Activated T-cell treated with anti-CD3 and anti-CD28 coated beads for 48 hours (primary cell): ENCODE measurements around the gene ZMYND10.
A peak's percentile ranks its signal among the peaks of the same experiment; 100 is the strongest.

Experiments used
- DNase-seq: peaks from one replicate; pipeline ENCODE4 v3.0.0-alpha.2; 2020; ENCODE audit warnings: low read depth

Gene ZMYND10

GRCh38 chr3:50345586-50346234 lies at the start of gene ZMYND10:
Gene ZMYND10 (minus strand): TSS chr3:50345732. CDS start chr3:50345579, 153 bp downstream.
- DNase-seq, result peak; percentile 78

GRCh38 chr3:50393061-50393460 lies 47.5 kb upstream of the ZMYND10 start:
- DNase-seq, result no peak

DNA sequence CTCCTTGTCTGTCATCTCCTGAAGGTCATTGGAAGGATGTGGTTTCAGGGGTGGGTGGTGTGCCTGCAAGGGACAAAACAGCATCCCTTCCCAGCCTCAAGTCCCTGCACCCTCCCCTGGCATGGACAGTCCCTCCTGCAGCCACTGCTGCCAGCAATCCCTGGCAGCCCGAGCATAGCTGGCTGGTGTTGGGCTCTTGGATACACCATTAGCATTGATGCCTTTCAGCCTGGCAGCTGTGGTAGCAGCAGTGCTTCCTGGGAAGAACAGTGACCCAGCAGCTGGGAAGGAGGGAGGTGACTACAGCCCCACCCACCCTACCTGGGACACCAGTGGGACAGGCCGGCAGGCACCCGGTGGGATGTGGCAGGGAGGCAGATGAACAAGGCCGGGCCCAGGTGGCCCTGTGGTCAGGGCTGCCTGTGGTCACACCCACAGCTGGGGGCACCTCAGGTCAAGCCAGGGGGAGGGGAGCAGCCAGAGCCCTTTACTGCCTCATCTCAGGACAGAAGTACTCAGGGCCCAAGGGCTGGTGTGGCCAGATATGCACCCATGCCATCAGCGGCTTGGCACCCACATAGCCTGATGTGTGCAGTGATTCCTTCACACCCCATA lies 46.7 kb upstream of the ZMYND10 start:
- no peak for DNase-seq

DNA sequence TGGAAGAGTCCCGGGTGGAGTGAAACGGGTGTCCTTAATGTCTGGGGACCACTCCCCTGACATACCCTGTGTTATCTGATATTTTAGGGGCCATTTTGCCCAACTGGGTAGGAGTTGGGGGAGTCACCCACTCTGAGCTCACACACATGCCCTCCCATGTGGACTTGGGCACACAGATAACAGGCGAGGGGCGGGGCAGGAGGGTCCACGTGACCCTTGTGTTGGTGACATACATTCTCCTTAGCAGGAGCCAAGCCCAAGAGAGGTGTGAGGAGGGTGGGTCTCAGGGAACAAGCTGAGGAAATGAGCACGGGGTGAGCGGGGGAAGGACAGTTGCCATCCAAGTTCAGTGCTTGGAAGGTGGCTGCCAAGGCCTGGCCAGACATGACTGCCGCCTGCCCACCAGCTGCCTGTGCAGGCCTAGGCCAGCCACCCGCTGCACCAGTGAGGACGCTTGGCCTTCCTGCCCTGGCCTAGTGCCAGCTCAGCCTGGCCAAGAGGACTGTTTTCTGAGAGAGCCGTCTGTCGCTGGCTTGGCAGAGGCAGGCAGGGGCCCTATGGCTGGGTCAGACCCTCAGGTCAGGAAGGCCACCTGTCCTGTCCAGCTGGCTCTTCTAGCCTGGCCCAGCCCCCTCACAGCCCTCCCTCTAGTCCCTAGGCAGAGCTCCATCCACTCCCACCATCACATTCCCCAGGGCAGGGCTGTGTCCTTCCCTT lies 45.1 kb upstream of the ZMYND10 start:
- no peak for DNase-seq

DNA sequence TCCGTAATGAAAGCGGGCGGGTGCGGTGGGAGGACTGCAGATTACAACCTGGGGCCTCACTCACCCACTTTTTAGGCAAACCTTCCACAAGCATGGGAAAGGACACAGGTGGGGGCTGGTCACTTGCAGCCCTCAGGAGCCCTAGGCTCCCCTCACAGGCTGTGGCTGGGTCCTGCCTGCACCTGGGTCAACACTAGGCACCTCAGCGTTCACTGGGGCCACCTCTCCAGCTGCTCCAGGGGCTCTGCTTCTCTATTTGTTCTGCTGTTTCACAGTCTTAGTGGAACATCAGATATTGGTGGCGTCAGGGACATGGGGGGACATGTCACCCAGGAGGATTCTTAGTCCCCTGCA lies 43.9 kb upstream of the ZMYND10 start:
- no peak for DNase-seq

GRCh38 chr3:50388720-50389413 lies 43.3 kb upstream of the ZMYND10 start:
- no peak for DNase-seq

- DNase-seq, result no peak
Measured at GRCh38 chr3:50388016-50388719, 42.6 kb upstream of the ZMYND10 start.

DNA sequence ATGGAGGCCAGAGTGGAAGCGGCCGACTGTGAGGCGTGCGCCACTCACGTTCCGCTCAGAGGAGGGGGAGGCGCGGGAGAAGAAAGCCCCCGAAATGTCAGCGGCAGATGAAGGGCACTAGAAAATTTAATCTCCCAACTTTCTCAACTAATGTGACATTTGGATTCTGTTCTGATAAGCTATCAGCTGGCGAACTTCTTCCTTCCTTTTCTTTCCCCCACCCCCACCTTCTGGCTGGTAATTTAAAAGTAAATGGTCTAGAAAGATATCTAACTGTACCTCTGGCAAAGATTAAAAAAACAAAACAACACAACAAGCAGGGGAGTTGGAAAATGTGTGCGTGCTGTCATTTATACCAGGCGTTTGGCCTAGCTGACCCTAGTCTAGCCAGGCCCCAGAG lies 40.2 kb upstream of the ZMYND10 start:
- DNase-seq, result no peak

- DNase-seq, result no peak
Measured at GRCh38 chr3:50383750-50384149, 38.2 kb upstream of the ZMYND10 start.

DNA sequence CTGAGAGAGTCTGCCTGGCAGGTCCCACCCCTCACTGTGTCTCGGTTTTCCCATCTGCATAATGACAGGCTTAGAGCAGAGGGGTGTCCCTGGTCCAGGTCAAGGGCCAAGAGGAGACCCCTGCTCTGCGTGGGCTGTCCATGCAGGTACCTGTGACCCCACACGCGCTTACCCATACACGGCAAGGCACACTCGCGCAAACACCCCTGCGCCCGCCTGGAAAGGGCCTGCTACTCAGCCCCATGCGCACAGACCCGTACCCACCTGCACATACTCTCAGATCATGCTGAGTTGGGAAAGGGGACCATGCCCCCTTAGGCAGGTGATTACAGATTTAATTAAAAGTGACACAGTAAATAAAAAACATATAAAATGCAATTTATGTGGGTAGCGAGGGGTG lies 37.2 kb upstream of the ZMYND10 start:
- DNase-seq, result no peak

DNA sequence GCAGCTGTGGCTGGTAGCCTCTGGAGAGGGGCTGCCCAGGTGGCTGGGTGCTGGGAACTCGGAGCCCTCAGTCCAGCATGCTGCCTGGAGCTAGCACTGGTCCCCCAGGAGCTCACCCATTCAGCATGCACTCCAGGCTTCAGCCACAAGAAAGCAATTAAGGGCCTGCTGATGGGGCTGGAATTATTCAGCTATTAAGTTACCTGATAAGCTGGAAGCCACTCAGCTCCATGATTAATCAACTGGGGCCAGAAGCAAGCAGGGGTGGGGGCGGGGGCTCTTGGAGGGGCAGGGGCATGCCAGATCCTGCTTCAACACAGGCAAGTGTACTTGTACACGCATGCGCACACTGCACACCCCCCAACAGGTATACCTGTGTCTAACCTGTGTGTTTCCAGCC lies 35.9 kb upstream of the ZMYND10 start:
- DNase-seq, result no peak

- no peak for DNase-seq
Measured at GRCh38 chr3:50380405-50381085, 35.0 kb upstream of the ZMYND10 start.

- no peak for DNase-seq
Measured at GRCh38 chr3:50378757-50379156, 33.2 kb upstream of the ZMYND10 start.

DNA sequence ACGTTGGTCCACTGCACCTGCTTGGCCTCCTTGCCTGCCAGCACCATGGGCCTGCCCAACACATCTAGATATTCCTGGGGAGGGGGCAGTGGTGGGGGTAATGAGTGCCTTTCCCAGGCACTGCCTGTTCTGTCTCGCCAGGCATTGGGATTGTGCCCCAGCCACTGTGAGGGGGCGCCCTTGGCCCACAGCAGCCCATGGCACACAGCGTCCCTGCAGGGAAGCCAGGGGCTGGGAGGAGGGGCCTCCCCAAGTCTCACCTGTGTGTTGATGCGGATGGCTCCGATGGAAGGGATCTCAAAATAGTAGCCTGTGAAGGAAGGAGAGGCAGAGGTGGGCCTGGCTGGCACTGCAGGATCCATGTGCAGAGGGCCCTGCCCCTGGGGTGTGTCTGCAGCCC lies 32.5 kb upstream of the ZMYND10 start:
- no peak for DNase-seq

DNA sequence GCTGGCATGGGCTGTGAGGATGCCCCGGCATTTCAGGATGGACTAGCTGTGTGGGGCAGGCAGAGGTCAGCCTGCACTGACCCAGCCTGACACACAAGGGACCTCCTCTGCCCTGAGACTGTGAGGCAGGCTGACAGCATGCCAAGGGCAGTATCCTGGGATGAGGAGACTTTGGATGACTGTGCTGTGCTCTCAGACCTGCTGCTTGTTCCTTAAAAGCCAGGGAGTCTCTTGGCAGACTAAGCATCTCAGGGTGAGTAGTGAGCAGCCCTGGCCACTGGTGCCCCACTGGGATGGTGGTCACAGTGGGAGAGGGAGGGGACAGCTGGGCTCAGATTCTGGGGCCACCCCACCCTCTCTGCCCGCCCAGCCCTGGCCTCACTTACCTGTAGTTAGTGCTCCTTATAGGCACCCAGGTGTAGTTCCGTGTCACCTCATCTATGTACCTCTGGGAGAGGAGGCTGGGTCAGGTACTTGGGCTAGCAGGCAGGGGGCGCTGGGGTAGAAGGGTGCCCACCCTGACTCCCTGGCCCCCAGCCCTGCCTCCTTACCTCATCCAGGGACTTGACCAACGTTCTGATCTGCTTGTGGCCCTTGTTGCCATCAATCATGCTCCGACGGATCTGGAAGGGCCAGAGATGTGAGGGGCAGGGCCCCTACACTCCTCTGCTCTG lies 29.9 kb upstream of the ZMYND10 start:
- no peak for DNase-seq

- no peak for DNase-seq
Measured at GRCh38 chr3:50374363-50375257, 29.1 kb upstream of the ZMYND10 start.

DNA sequence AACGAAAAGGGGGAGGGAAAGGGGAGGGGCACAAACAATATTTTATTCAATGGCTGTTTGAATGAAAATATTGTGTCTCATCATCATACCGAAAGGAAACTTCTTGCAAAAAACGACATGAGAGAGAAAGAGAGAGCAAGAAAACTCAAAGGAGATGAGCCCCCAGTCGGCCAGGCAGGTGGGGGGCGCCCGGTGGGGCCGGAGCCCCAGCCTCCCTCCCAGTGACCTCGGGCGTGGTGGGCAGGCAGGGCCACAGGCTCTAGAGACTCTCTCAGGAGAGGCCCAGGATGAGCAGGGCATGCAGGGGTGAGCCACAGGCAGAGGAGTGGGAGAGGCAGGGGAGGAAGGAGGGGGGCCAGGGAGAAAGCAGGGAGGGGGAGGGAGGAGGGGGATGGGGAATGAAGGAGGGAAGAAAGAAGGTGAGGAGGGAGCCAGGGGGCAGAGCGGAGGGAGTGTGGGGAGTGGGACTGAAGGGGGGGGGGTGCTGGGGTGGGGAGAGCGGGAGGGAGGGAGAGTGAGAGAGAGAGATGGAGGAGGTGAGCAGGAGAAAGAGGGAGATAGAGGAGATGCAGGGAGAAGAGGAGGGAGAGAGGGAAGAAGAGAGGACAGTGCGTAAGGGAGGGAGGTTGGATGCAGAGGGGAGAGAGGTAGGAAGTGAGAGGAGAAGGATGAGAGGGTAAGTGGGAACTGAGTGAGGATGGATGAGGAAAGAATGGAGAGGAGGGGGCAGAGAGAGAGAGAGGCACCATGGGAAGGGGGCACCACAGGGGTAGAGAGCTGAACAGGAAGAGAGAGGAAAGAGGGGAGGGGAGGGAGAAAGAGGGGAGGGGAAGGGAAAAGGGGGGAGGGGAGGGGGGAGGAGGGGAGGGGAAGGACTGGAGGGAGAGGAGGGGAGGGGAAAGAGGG lies 27.9 kb upstream of the ZMYND10 start:
- DNase-seq, result no peak

DNA sequence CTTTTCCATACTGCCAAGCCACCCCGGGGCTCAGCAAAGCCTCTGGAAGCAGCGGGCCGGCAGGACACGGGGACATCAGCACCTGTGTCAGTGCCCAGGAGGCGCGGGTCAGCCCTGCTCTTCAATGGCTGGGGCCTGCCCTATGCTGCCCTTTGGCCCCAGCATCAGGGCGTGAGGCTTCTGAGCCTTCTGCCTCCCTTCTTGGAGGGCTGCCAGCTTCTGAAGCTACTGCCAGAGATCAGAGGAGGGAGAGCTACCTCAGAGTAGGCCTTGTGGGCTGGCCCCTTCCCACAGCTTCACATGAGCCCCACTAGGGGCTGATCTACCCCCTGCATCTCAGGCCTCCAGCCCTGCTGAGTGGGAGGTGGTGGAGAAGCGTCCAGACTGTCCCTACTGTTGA lies 26.8 kb upstream of the ZMYND10 start:
- no peak for DNase-seq

DNA sequence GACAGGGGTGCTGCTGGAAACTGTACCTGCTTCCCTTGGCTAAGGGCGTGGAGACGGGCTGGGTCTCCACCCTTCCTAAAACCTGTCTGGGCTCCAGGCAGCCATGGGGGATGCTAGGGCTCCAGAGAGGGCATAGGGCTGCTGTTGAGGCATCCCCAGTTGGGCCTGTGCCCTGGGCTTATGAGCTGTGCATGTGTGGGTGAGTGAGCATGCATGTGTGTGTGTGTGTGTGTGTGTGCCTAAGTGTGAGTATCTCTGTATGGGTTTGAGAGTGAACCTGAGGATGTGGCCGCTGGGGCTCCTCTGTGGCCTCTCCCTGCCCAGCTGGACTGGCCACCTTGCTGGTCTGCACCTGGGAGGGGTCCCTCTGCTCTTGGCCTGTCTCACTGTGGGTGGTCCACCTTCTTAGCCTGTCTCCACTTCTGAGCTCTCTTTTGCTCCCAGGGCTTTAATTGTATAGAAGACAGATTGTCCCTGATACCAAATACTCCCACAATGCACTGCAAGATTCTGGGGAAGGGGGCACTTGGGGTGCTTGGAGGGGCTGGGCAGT lies 25.7 kb upstream of the ZMYND10 start:
- no peak for DNase-seq
